ENCODE data around the gene NRCAM.

Gene NRCAM

GRCh38 chr7:108440613-108441012 lies 15.6 kb downstream of the NRCAM start:
- TF ChIP-seq CTCF (IDR thresholded peaks at IDR 0.05; ENCODE audit: insufficient read depth, missing control alignments): no peak
- no peak for FAIRE-seq
- DNase-seq (ENCODE audit: insufficient read length, low spot score): no peak

- no peak for TF ChIP-seq CTCF (IDR thresholded peaks at IDR 0.05; ENCODE audit: insufficient read depth, missing control alignments)
- no peak for DNase-seq (ENCODE audit: insufficient read length, low spot score)
- FAIRE-seq: peak; percentile 6
Measured at GRCh38 chr7:108436906-108437305, 19.3 kb downstream of the NRCAM start.

GRCh38 chr7:108434010-108434409 lies 22.2 kb downstream of the NRCAM start:
- FAIRE-seq (no peak), DNase-seq (ENCODE audit: insufficient read length, low spot score) (no peak)
- no peak for TF ChIP-seq CTCF (IDR thresholded peaks at IDR 0.05; ENCODE audit: insufficient read depth, missing control alignments)

- no peak for TF ChIP-seq CTCF (IDR thresholded peaks at IDR 0.05; ENCODE audit: insufficient read depth, missing control alignments)
- DNase-seq (ENCODE audit: insufficient read length, low spot score) (no peak), FAIRE-seq (no peak)
Measured at GRCh38 chr7:108431099-108431498, 25.1 kb downstream of the NRCAM start.

GRCh38 chr7:108430664-108431063 lies 25.6 kb downstream of the NRCAM start:
- DNase-seq (ENCODE audit: insufficient read length, low spot score) (no peak), FAIRE-seq (no peak)
- no peak for TF ChIP-seq CTCF (IDR thresholded peaks at IDR 0.05; ENCODE audit: insufficient read depth, missing control alignments)

GRCh38 chr7:108427766-108428165 lies 28.5 kb downstream of the NRCAM start:
- DNase-seq (ENCODE audit: insufficient read length, low spot score) (no peak), FAIRE-seq (no peak)
- no peak for TF ChIP-seq CTCF (IDR thresholded peaks at IDR 0.05; ENCODE audit: insufficient read depth, missing control alignments)

GRCh38 chr7:108425714-108426275 lies 30.4 kb downstream of the NRCAM start:
- DNase-seq (ENCODE audit: insufficient read length, low spot score) (no peak), FAIRE-seq (peak; percentile 80)
- no peak for TF ChIP-seq CTCF (IDR thresholded peaks at IDR 0.05; ENCODE audit: insufficient read depth, missing control alignments)

All from D721Med (cell line).